HEK293 (cell line): Measurements from ENCODE around the gene ARHGAP1.

Experiments used
- ZNF423 ChIP-seq: fragments of 450-650 bp; formaldehyde crosslinking; IDR thresholded peaks from 2 replicates; pipeline ENCODE4 v1.5.1; 2016; ENCODE audit warnings: missing biosample characterization, missing genetic modification characterization
- TF ChIP-seq, protein P1 (sequence below): fragments of 450-650 bp; formaldehyde crosslinking; IDR thresholded peaks from 2 replicates; pipeline ENCODE4 v1.5.1; 2016; ENCODE audit warnings: missing biosample characterization, missing genetic modification characterization

DNA sequence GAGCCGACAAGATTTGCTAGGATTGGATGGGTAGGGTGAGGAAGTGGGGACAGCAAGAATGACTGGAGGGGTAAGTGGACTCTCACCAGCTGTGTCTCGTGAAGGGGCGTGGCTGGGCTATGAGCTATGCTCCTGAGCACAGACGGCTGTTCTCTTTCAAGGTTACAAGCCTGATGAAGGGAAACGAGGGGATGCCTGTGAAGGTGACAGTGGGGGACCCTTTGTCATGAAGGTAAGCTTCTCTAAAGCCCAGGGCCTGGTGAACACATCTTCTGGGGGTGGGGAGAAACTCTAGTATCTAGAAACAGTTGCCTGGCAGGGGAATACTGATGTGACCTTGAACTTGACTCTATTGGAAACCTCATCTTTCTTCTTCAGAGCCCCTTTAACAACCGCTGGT lies 38.5 kb upstream of the ARHGAP1 start:
- TF ChIP-seq, protein P1, sequence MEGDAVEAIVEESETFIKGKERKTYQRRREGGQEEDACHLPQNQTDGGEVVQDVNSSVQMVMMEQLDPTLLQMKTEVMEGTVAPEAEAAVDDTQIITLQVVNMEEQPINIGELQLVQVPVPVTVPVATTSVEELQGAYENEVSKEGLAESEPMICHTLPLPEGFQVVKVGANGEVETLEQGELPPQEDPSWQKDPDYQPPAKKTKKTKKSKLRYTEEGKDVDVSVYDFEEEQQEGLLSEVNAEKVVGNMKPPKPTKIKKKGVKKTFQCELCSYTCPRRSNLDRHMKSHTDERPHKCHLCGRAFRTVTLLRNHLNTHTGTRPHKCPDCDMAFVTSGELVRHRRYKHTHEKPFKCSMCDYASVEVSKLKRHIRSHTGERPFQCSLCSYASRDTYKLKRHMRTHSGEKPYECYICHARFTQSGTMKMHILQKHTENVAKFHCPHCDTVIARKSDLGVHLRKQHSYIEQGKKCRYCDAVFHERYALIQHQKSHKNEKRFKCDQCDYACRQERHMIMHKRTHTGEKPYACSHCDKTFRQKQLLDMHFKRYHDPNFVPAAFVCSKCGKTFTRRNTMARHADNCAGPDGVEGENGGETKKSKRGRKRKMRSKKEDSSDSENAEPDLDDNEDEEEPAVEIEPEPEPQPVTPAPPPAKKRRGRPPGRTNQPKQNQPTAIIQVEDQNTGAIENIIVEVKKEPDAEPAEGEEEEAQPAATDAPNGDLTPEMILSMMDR: no peak
- TF ChIP-seq ZNF423: no peak
